SK-N-SH (cell line): Measurements from ENCODE around the gene PSMB8. TPM values are rescaled to one million over a fixed set of nuclear protein-coding genes. Genes with fewer than 3 reads are reported as not detected.

Experiments
- CTCF ChIA-PET: fragments of 300-600, 350-600 bp; formaldehyde crosslinking; extraction: SDS; loops from one replicate; lab custom pipeline; 2021; lab: Yijun Ruan, JAX
- POLR2A ChIA-PET: fragments of 350-600 bp; sonication (Branson Sonifier 250); formaldehyde crosslinking; extraction: SDS; loops from one replicate; lab custom pipeline; 2020; ENCODE audit warnings: antibody characterized with exemption, inconsistent platforms; lab: Yijun Ruan, JAX
- DNase-seq: peaks from one replicate; pipeline ENCODE4 v3.0.0; 2012
- H2AFZ ChIP-seq: fragments of 200-600 bp; sonication (generic); 2 replicates; pipeline ENCODE4 v1.8.1; 2016; ENCODE audit warnings: antibody characterized with exemption, mild to moderate bottlenecking, low read depth
- H3F3A ChIP-seq: fragments of 200-600 bp; sonication (generic); replicated peaks from 2 replicates; pipeline ENCODE3; 2016; ENCODE audit warnings: antibody characterized with exemption, mild to moderate bottlenecking; ENCODE audit not compliant: insufficient read depth
- H3K27ac ChIP-seq, 2 experiments: fragments of 200-500 bp in 1 of 2; fragments of 200-600 bp in 1 of 2; sonication (Bioruptor generic) in 1 of 2; sonication (generic), shearing (Covaris generic) in 1 of 2; 2 replicates each; pipeline versions ENCODE4 v1.5.1 to v1.6.1; 2014 to 2016; ENCODE audit warnings: low read depth in 2 of 2, inconsistent platforms in 1 of 2, low read length in 1 of 2, mild to moderate bottlenecking in 1 of 2, mixed read lengths in 1 of 2
- H3K27me3 ChIP-seq: fragments of 200-600 bp; sonication (generic), shearing (Covaris generic); 2 replicates; pipeline ENCODE4 v1.6.1; 2016; ENCODE audit warnings: mixed run types; ENCODE audit not compliant: insufficient read depth
- H3K36me3 ChIP-seq, 2 experiments: fragments of 200-500 bp in 1 of 2; fragments of 200-600 bp in 1 of 2; sonication (Bioruptor generic) in 1 of 2; sonication (generic) in 1 of 2; replicated peaks in 1 of 2; 2 replicates each; pipeline versions ENCODE3 to v1.5.1; 2014 to 2016; ENCODE audit warnings: low read length in 1 of 2, mild to moderate bottlenecking in 1 of 2; ENCODE audit not compliant: insufficient read depth in 2 of 2, control insufficient read depth in 1 of 2
- H3K4me1 ChIP-seq, 2 experiments: fragments of 200-500 bp in 1 of 2; fragments of 200-600 bp in 1 of 2; sonication (Bioruptor generic) in 1 of 2; sonication (generic), shearing (Covaris generic) in 1 of 2; 2 replicates each; pipeline versions ENCODE4 v1.5.1 to v1.6.1; 2014 to 2016; ENCODE audit warnings: low read depth in 1 of 2, low read length in 1 of 2, mixed run types in 1 of 2; ENCODE audit not compliant: insufficient read depth in 2 of 2, control insufficient read depth in 1 of 2
- H3K4me2 ChIP-seq: fragments of 200-600 bp; sonication (generic), shearing (Covaris generic); 2 replicates; pipeline ENCODE4 v1.6.1; 2017; ENCODE audit warnings: mixed run types
- H3K4me3 ChIP-seq, 2 experiments: fragments of 200-500 bp in 1 of 2; fragments of 200-600 bp in 1 of 2; sonication (Bioruptor generic) in 1 of 2; sonication (generic), shearing (Covaris generic) in 1 of 2; 2 replicates each; pipeline versions ENCODE4 v1.5.1 to v1.8.1; 2014 to 2016; ENCODE audit warnings: low read depth in 2 of 2, inconsistent platforms in 1 of 2, low read length in 1 of 2, mild to moderate bottlenecking in 1 of 2, mixed read lengths in 1 of 2, moderate library complexity in 1 of 2
- H3K79me2 ChIP-seq: fragments of 200-600 bp; sonication (generic); 2 replicates; pipeline ENCODE4 v1.8.1; 2017; ENCODE audit warnings: mild to moderate bottlenecking; ENCODE audit not compliant: insufficient read depth
- H3K9ac ChIP-seq: fragments of 200-600 bp; sonication (generic); 2 replicates; pipeline ENCODE4 v1.6.1; 2017; ENCODE audit warnings: mixed run types
- H3K9me2 ChIP-seq: fragments of 200-600 bp; sonication (generic); 2 replicates; pipeline ENCODE4 v1.6.1; 2017; ENCODE audit warnings: mixed run types
- H3K9me3 ChIP-seq: fragments of 200-600 bp; sonication (generic); 2 replicates; pipeline ENCODE4 v1.6.1; 2017; ENCODE audit warnings: mixed run types, mild to moderate bottlenecking, moderate library complexity
- H4K20me1 ChIP-seq: fragments of 200-600 bp; sonication (generic); 2 replicates; pipeline ENCODE4 v1.6.1; 2017; ENCODE audit warnings: mild to moderate bottlenecking, mixed run types; ENCODE audit not compliant: insufficient read depth
- CTCF ChIP-seq: fragments of 200-600 bp; sonication (generic); IDR thresholded peaks from 2 replicates; pipeline ENCODE4 v1.6.1; 2017; ENCODE audit warnings: antibody characterized with exemption, mild to moderate bottlenecking, moderate library complexity
- ELF1 ChIP-seq: IDR thresholded peaks from 2 replicates; pipeline ENCODE4 v1.4.0; 2012
- FOSL2 ChIP-seq: IDR thresholded peaks from 2 replicates; pipeline ENCODE4 v1.4.0; 2012; ENCODE audit warnings: low read depth, mild to moderate bottlenecking, moderate library complexity, borderline replicate concordance
- FOXM1 ChIP-seq: IDR thresholded peaks from 2 replicates; pipeline ENCODE4 v1.4.0; 2012; ENCODE audit warnings: low read depth, mild to moderate bottlenecking
- GATA2 ChIP-seq: sonication (generic); formaldehyde crosslinking; IDR thresholded peaks from 2 replicates; pipeline ENCODE4 v1.5.0; 2020; ENCODE audit warnings: mild to moderate bottlenecking, missing genetic modification reagents
- MAX ChIP-seq: IDR thresholded peaks from 2 replicates; pipeline ENCODE4 v1.4.0; 2012; ENCODE audit warnings: low read depth
- MEF2A ChIP-seq: IDR thresholded peaks from 2 replicates; pipeline ENCODE4 v1.4.0; 2012; ENCODE audit warnings: low read depth, borderline replicate concordance
- MXI1 ChIP-seq: IDR thresholded peaks from 2 replicates; pipeline ENCODE4 v1.6.1; 2012; ENCODE audit warnings: mild to moderate bottlenecking, low read depth, low read length, improper control_type of control experiment
- NRF1 ChIP-seq: IDR thresholded peaks from 2 replicates; pipeline ENCODE4 v1.6.1; 2012; ENCODE audit warnings: low read depth, mild to moderate bottlenecking, low read length
- PBX3 ChIP-seq: IDR thresholded peaks from 2 replicates; pipeline ENCODE4; 2012
- POLR2AphosphoS5 ChIP-seq: IDR thresholded peaks from 2 replicates; pipeline ENCODE4 v1.6.1; 2012; ENCODE audit warnings: low read depth, low read length
- RCOR1 ChIP-seq: fragments of 150-350 bp; IDR thresholded peaks from 2 replicates; pipeline ENCODE4 v1.6.1; 2017; ENCODE audit warnings: antibody characterized with exemption, low read length
- REST ChIP-seq: IDR thresholded peaks from 2 replicates; pipeline ENCODE4 v1.6.1; 2012; ENCODE audit warnings: mild to moderate bottlenecking, low read depth, low read length, moderate library complexity
- SIN3A ChIP-seq: IDR thresholded peaks from 2 replicates; pipeline ENCODE4 v1.6.1; 2012; ENCODE audit warnings: low read depth, mild to moderate bottlenecking, low read length, moderate library complexity, borderline replicate concordance
- SMC3 ChIP-seq: IDR thresholded peaks from 2 replicates; pipeline ENCODE4 v1.6.1; 2012; ENCODE audit warnings: low read depth, low read length, improper control_type of control experiment
- TAF1 ChIP-seq: IDR thresholded peaks from 2 replicates; pipeline ENCODE4 v1.6.1; 2012; ENCODE audit warnings: low read depth, mild to moderate bottlenecking, low read length, moderate library complexity, borderline replicate concordance
- TCF12 ChIP-seq: IDR thresholded peaks from 2 replicates; pipeline ENCODE4 v1.4.0; 2012
- USF1 ChIP-seq: IDR thresholded peaks from 2 replicates; pipeline ENCODE4 v1.4.0; 2012; ENCODE audit warnings: low read depth, borderline replicate concordance
- YY1 ChIP-seq: IDR thresholded peaks from 2 replicates; pipeline ENCODE4 v1.4.0; 2012; ENCODE audit warnings: low read depth, mild to moderate bottlenecking
- ZBTB33 ChIP-seq: IDR thresholded peaks from 2 replicates; pipeline ENCODE4 v1.4.0; 2012; ENCODE audit warnings: low read depth, borderline replicate concordance
- WGBS: methylation state at CpG from one replicate; pipeline ENCODE4 v1.1.6; 2017; ENCODE audit warnings: low lambda C conversion rate; 5-methylcytosine and 5-hydroxymethylcytosine counted together
- polyA plus RNA-seq, 3 experiments: library from polyadenylated mRNA; depleted of rRNA; stranded (reverse); fragments of >200 nt; gene quantifications; 2 replicates each; pipeline ENCODE4 v1.2.3, GENCODE V29; 2012

PSMB8 gene
- polyA plus RNA-seq, 1 of the 3 experiments (the other 2 are of a cell fraction) = 52.8 TPM

- TF ChIP-seq NRF1 = no peak
- no peak for TF ChIP-seq CTCF
- TF ChIP-seq SMC3 = no peak
- no peak for TF ChIP-seq FOXM1
- TF ChIP-seq MXI1 = no peak
- TF ChIP-seq YY1 = no peak
- no peak for TF ChIP-seq ELF1
- TF ChIP-seq PBX3 = no peak
- TF ChIP-seq, all 33 proteins: peak for 0
Observed at GRCh38 chr6:32815115-32815514, 28.7 kb downstream of the PSMB8 start (continued).

- Histone ChIP-seq H3K27ac (no peak overlapping the region), H3K9me2 (no peaks in the 10 kb centered on the region), H3K27me3 (peaks cover 40% of the 10 kb centered on the region), H4K20me1 (no peaks in the 10 kb centered on the region), H3F3A (no peaks in the 10 kb centered on the region), H3K9ac (no peak overlapping the region), H3K79me2 (no peaks in the 10 kb centered on the region), H3K4me3 (no peak overlapping the region), H3K4me2 (no peak overlapping the region), H3K9me3 (no peaks in the 10 kb centered on the region), H3K4me1 (no peaks in the 10 kb centered on the region), H3K36me3 (no peaks in the 10 kb centered on the region), H2AFZ (no peak overlapping the region)
- ChIA-PET CTCF (interaction anchor here (1.1 to 1.2 kb wide), 3 partner anchors 16 to 39 kb away, joined by 3 read pairs; partner anchors contain the start of genes PSMB9 and TAP1), POLR2A (no interaction called here)
- 63% methylated on average over 1 of the region's 2 CpGs for WGBS
- no peak for DNase-seq
- TF ChIP-seq FOXM1 (no peak), USF1 (no peak), FOSL2 (no peak), TCF12 (no peak), SMC3 (no peak), POLR2AphosphoS5 (no peak), MEF2A (no peak), REST (no peak), SIN3A (no peak), TAF1 (no peak), GATA2 (CRISPR knock-in tag) (no peak), CTCF (no peak), NRF1 (no peak), MAX (no peak), YY1 (no peak), ZBTB33 (no peak), RCOR1 (no peak)
Observed at GRCh38 chr6:32814145-32814544, 29.7 kb downstream of the PSMB8 start.
